Testis (tissue), 2 donors: ENCODE measurements around the gene CLSTN1.

Experiments
- CTCF ChIP-seq, 3 experiments: fragments of 450-650 bp in 2 of 3; fragments of 200-600 bp in 1 of 3; sonication (generic) in 1 of 3; IDR thresholded peaks; one replicate each; pipeline ENCODE4 v1.5.1; 2016 to 2019; ENCODE audit warnings: antibody characterized with exemption in 3 of 3, mild to moderate bottlenecking in 2 of 3, moderate library complexity in 1 of 3
- POLR2A ChIP-seq: fragments of 450-650 bp; IDR thresholded peaks from one replicate; pipeline ENCODE4 v1.6.1; 2017; ENCODE audit warnings: antibody characterized with exemption, mild to moderate bottlenecking, moderate library complexity

DNA sequence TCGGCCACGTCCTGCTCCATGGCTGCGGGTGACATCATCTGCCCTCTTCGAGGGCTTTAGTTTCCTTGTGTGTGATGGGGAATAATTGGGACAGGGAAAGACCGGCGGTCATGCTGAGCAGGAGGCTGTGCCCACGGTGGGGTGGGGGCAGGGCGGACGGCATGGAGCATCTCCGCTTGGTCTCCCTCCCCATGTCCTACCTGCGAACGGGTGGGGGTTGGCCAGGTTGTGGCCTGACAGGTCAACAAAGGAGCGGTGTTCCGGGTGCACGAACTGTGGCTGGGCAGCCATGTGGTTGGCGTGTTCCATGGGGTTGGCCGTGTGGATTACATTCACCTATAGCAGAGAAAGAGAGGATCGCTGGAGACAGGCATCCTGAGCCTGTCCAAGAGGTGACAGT, 92.2 kb downstream of the CLSTN1 start:
- TF ChIP-seq CTCF (IDR thresholded peaks at IDR 0.05) (no peak), POLR2A (no peak)
